IgD-negative memory B cell (primary cell): ENCODE results near the gene COL6A3. TPM values are rescaled to one million over a fixed set of nuclear protein-coding genes. Genes with fewer than 3 reads are reported as not detected.
"Not testable (repeated sequence)": the region's sequence is repeated elsewhere in the genome, so short reads cannot be mapped to it uniquely, and the experiment has no call there.

Experiments used
- H3K27ac Mint-ChIP-seq, 3 donors: one replicate each; pipeline ENCODE4 v1.8.0; 2020 to 2022; ENCODE audit warnings: mild to moderate bottlenecking in 3 of 3, mixed read lengths in 3 of 3, moderate library complexity in 1 of 3
- H3K27me3 Mint-ChIP-seq: one replicate; pipeline ENCODE4 v1.8.0; 2021; ENCODE audit warnings: mixed read lengths
- H3K36me3 Mint-ChIP-seq: one replicate; pipeline ENCODE4 v1.8.0; 2020; ENCODE audit warnings: mild to moderate bottlenecking, mixed read lengths
- H3K4me1 Mint-ChIP-seq, 3 donors: one replicate each; pipeline ENCODE4 v1.8.0; 2020 to 2022; ENCODE audit warnings: mixed read lengths in 3 of 3, mild to moderate bottlenecking in 1 of 3
- H3K4me3 Mint-ChIP-seq, 4 donors: one replicate each; pipeline ENCODE4 v1.8.0; 2020 to 2022; ENCODE audit warnings: mild to moderate bottlenecking in 4 of 4, mixed read lengths in 4 of 4, moderate library complexity in 3 of 4
- H3K9me3 Mint-ChIP-seq, 3 donors: one replicate each; pipeline ENCODE4 v1.8.0; 2020 to 2021; ENCODE audit warnings: mixed read lengths in 3 of 3, mild to moderate bottlenecking in 1 of 3
- polyA plus RNA-seq: library from polyadenylated mRNA; unstranded; fragments of 300-500 nt; fragmentation: Illumina TruSeq; gene quantifications from one replicate; pipeline ENCODE4 v1.2.3, GENCODE V29; 2021

Gene COL6A3
- polyA plus RNA-seq, 1 donor from 2014 or later, result not detected

DNA sequence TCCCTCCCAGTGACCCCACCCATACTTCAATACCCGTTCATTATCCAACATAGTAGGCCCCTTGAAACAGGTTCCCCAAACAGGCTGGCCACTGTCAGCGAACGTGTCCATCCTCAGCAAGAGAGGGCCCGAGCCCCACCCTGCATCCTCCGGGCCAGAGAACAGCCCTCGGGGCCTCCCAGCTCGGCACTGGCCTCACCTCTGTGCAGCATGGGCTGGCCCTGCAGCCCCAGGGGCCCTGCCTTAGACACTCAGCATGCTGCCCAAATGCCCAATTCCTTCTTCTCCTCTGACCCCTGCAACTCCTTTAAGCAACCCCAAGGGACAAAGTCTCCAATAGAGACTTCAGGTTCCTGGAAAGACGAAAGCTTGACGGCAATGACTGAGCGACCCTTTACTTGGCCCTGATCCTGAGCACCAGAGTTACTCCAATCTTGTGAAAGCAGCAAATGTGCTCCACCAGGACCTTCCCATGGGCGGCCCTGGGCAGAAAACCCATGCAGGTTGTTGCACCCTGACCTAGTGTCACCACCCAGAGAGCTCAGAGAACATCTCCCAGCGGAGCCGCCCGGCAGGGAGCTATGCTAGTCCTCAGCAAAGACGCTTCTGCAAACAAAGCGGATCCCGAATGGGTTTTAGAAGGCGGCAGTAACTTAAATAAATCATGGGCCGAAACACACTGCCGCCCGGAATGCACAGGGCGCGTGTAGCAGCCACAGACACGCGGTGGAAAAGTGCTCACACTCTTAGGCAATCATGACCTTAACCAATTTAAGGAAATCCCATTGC is 782 bp downstream of the COL6A3 start:
- Mint-ChIP-seq H3K4me3 (no peak overlapping the region), H3K4me1 (no peaks in the 10 kb centered on the region), H3K27me3 (peaks cover 15% of the 10 kb centered on the region), H3K9me3 (no peaks in the 10 kb centered on the region), H3K27ac (no peak overlapping the region), H3K36me3 (no peaks in the 10 kb centered on the region)

GRCh38 chr2:237412646-237412987 is 1.3 kb downstream of the COL6A3 start:
- Mint-ChIP-seq H3K36me3 (no peaks in the 10 kb centered on the region), H3K4me3 (no peak overlapping the region), H3K4me1 (no peaks in the 10 kb centered on the region), H3K9me3 (no peaks in the 10 kb centered on the region), H3K27me3 (peaks cover 15% of the 10 kb centered on the region), H3K27ac (peak overlapping the region in 1 of 3 donors; percentile 57)

DNA sequence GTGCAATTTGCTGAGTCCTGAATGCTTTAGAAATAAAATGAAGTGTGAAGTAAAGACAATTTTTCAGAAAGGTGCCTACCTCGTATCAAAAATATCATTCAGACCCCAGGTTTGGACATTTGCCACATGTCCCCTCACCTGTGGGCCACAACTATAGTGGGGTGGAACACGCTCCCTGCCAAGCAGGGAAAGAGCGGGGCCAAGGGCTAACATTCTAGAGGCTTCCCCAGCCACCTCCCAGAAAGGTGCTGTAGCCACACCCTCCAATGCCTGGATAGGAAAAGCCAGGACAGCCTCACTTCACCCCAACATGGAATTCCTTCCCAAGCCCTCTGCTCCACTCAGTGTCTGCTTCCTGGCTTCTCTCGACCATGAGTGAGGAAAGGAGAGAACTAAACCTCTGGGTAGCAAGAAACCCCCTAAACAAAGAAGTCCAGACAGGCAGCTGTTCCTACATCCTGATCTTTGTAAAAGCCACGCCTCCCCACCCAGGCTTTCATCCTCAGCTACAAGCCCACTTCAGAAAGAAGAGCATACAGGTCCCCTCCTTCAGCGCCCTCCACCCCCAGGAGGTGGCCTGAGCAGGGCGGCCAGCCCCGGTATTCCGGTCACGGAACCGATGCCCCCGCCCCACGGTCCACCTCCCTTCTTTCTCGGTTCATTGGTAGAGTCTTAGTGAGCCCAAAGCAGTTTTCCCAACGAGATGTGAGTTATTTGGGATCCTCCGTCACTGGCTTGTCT is 2.1 kb downstream of the COL6A3 start:
- H3K27ac Mint-ChIP-seq, result peak overlapping the region in 1 of 3 donors; percentile 57
- peaks cover 15% of the 10 kb centered on the region for H3K27me3 Mint-ChIP-seq
- H3K4me1 Mint-ChIP-seq, result no peaks in the 10 kb centered on the region
- no peaks in the 10 kb centered on the region for H3K9me3 Mint-ChIP-seq
- H3K36me3 Mint-ChIP-seq, result no peaks in the 10 kb centered on the region
- H3K4me3 Mint-ChIP-seq, result no peak overlapping the region

DNA sequence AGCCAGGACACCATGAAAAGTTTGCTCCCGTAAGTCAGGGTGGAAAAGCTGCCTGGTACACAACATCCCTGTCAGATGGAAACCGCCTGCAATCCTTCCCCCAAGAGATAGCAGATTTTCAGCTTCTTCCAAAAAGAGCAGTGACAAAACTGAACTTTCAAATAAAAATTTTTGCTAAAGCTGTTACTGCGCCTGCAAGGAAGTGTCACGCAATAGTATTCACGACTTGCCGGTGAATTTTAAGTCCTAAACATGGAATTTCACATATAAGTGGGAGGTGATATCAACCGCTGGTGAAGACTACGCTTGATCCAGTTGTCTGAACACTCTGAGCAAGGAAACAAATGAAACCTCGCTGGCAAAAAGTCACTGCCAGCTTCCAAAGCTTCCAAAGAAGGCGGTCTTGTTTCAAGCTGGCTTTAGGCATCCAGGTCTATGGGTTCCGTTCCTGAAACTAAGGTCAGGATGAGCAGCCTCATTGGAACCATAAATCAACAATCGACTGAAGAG is 2.8 kb downstream of the COL6A3 start:
- H3K27ac Mint-ChIP-seq, result no peak overlapping the region
- peaks cover 15% of the 10 kb centered on the region for H3K27me3 Mint-ChIP-seq
- H3K36me3 Mint-ChIP-seq, result no peaks in the 10 kb centered on the region
- no peaks in the 10 kb centered on the region for H3K4me1 Mint-ChIP-seq
- no peak overlapping the region for H3K4me3 Mint-ChIP-seq
- no peaks in the 10 kb centered on the region for H3K9me3 Mint-ChIP-seq

DNA sequence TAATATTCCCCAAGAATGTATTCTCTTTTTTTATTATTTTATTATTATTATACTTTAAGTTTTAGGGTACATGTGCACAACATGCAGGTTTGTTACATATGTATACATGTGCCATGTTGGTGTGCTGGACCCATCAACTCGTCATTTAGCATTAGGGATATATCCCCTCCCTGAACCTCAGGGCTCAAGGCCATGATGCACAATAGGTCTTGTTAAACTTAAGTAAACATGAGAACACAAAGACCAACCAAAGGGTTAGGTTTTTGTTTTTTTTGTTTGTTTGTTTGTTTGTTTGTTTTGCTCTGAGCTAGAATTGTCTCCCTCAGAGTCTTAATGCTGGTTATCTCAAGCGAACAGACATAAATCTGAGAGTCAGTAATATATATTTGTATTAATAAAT is 4.7 kb downstream of the COL6A3 start:
- not testable (repeated sequence) for H3K27ac Mint-ChIP-seq, H3K36me3 Mint-ChIP-seq, H3K9me3 Mint-ChIP-seq, H3K4me3 Mint-ChIP-seq, H3K4me1 Mint-ChIP-seq
- H3K27me3 Mint-ChIP-seq, result peaks cover 17% of the 10 kb centered on the region

DNA sequence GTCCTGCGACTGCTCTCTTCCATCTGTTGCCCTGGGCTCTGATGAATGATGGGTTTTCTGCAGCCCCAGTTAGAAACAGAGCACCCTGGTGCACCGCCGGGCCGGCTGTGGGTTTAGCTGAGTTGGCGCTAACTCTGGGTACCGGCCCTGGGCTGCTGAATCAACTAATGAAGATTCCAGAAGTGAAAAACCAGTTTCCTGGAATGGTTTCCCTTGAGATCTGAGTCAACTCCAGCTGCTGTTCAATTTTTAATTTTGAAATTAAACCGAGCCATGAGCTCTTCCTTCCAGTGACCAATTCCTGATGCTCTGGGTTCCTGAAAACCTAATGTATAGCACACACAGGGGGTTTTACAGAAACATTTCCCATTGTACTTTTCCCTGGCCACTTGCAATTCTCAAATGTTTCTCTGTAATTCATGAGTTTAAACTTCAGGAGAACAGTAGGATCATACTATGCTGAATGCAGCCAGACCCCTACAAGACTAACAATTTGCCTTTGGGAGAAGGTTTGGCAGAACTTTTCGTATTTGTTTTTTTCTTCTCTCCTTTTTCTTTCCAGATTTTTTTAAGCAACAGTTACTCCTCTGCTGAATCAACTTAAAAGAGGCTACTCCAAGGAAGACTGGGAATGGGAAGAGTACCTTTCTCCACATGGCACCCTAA is 5.5 kb downstream of the COL6A3 start:
- Mint-ChIP-seq H3K27me3 (peaks cover 19% of the 10 kb centered on the region), H3K27ac (no peak overlapping the region)

GRCh38 chr2:237407700-237408099 is 6.3 kb downstream of the COL6A3 start:
- Mint-ChIP-seq H3K4me3 (no peak overlapping the region), H3K36me3 (no peaks in the 10 kb centered on the region), H3K27ac (no peak overlapping the region), H3K9me3 (peaks cover 0 to 4% (median 0%) of the 10 kb centered on the region in 3 donors), H3K27me3 (peaks cover 14% of the 10 kb centered on the region), H3K4me1 (no peaks in the 10 kb centered on the region)

More for the DNA sequence above, 5.5 kb downstream of the COL6A3 start:
- no peaks in the 10 kb centered on the region for H3K36me3 Mint-ChIP-seq
- peaks cover 0 to 4% (median 0%) of the 10 kb centered on the region in 3 donors for H3K9me3 Mint-ChIP-seq
- H3K4me1 Mint-ChIP-seq, result no peaks in the 10 kb centered on the region
- H3K4me3 Mint-ChIP-seq, result no peak overlapping the region

GRCh38 chr2:237406371-237406895 is 7.5 kb downstream of the COL6A3 start:
- Mint-ChIP-seq H3K36me3 (no peaks in the 10 kb centered on the region), H3K27ac (no peak overlapping the region), H3K4me3 (no peak overlapping the region), H3K4me1 (no peaks in the 10 kb centered on the region), H3K27me3 (peaks cover 6% of the 10 kb centered on the region), H3K9me3 (peaks cover 0 to 4% (median 0%) of the 10 kb centered on the region in 3 donors)

- H3K4me1 Mint-ChIP-seq, result no peaks in the 10 kb centered on the region
- no peaks in the 10 kb centered on the region for H3K36me3 Mint-ChIP-seq
- no peak overlapping the region for H3K4me3 Mint-ChIP-seq
- no peak overlapping the region for H3K27ac Mint-ChIP-seq
- peaks cover 5% of the 10 kb centered on the region for H3K27me3 Mint-ChIP-seq
- peaks cover 0 to 4% (median 0%) of the 10 kb centered on the region in 3 donors for H3K9me3 Mint-ChIP-seq
These were observed 8.4 kb downstream of the COL6A3 start for GRCh38 chr2:237405605-237406004.

- H3K4me1 Mint-ChIP-seq, result no peaks in the 10 kb centered on the region
- no peak overlapping the region for H3K4me3 Mint-ChIP-seq
- no peak overlapping the region for H3K27ac Mint-ChIP-seq
- no peaks in the 10 kb centered on the region for H3K36me3 Mint-ChIP-seq
- peaks cover 5% of the 10 kb centered on the region for H3K27me3 Mint-ChIP-seq
- peaks cover 0 to 4% (median 0%) of the 10 kb centered on the region in 3 donors for H3K9me3 Mint-ChIP-seq
These were observed 8.9 kb downstream of the COL6A3 start for GRCh38 chr2:237405006-237405559.

DNA sequence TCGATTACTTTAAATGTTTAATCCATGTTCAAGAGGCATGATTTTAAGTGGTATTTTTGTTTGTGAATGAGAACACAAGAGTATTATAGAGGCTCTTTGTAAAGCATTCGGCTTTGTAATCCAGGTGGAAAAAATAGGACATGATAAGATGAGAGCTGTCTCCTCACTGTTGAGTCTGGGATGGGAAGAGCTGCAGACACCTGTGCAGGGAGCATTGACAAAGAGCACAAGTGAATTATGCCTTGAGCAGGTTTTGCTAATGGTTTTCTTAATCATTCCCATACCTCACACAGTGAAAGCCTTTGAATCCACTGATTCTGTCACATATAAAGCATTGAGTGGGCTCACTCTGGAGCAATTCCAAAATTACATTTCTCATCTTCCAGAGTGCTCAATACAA is 9.6 kb downstream of the COL6A3 start:
- Mint-ChIP-seq H3K4me1 (no peaks in the 10 kb centered on the region), H3K36me3 (no peaks in the 10 kb centered on the region), H3K27me3 (peaks cover 7% of the 10 kb centered on the region), H3K4me3 (no peak overlapping the region), H3K9me3 (peaks cover 0 to 4% (median 0%) of the 10 kb centered on the region in 3 donors), H3K27ac (no peak overlapping the region)

GRCh38 chr2:237403024-237403882 is 10.7 kb downstream of the COL6A3 start:
- no peak overlapping the region for H3K27ac Mint-ChIP-seq
- H3K4me1 Mint-ChIP-seq, result no peaks in the 10 kb centered on the region
- H3K36me3 Mint-ChIP-seq, result no peaks in the 10 kb centered on the region
- peaks cover 0 to 4% (median 0%) of the 10 kb centered on the region in 3 donors for H3K9me3 Mint-ChIP-seq
- peak overlapping the region in 1 of 4 donors; percentile 60 for H3K4me3 Mint-ChIP-seq
- H3K27me3 Mint-ChIP-seq, result peaks cover 6% of the 10 kb centered on the region

- no peaks in the 10 kb centered on the region for H3K4me1 Mint-ChIP-seq
- peaks cover 0 to 4% (median 0%) of the 10 kb centered on the region in 3 donors for H3K9me3 Mint-ChIP-seq
- no peaks in the 10 kb centered on the region for H3K36me3 Mint-ChIP-seq
- no peak overlapping the region for H3K4me3 Mint-ChIP-seq
- H3K27me3 Mint-ChIP-seq, result peaks cover 13% of the 10 kb centered on the region
- H3K27ac Mint-ChIP-seq, result no peak overlapping the region
These were observed 13.8 kb downstream of the COL6A3 start for GRCh38 chr2:237400199-237400598.

GRCh38 chr2:237397072-237397471 is 16.9 kb downstream of the COL6A3 start:
- peaks cover 18% of the 10 kb centered on the region for H3K27me3 Mint-ChIP-seq
- H3K36me3 Mint-ChIP-seq, result no peaks in the 10 kb centered on the region
- no peak overlapping the region for H3K4me3 Mint-ChIP-seq
- H3K27ac Mint-ChIP-seq, result no peak overlapping the region
- H3K4me1 Mint-ChIP-seq, result no peaks in the 10 kb centered on the region
- no peaks in the 10 kb centered on the region for H3K9me3 Mint-ChIP-seq
